Measurements from ENCODE around the gene TDG. TPM values are rescaled to one million over a fixed set of nuclear protein-coding genes. Genes with fewer than 3 reads are reported as not detected.

TDG gene
- total RNA-seq, 1 donor from 2014 or later, result 43.6 TPM

DNA sequence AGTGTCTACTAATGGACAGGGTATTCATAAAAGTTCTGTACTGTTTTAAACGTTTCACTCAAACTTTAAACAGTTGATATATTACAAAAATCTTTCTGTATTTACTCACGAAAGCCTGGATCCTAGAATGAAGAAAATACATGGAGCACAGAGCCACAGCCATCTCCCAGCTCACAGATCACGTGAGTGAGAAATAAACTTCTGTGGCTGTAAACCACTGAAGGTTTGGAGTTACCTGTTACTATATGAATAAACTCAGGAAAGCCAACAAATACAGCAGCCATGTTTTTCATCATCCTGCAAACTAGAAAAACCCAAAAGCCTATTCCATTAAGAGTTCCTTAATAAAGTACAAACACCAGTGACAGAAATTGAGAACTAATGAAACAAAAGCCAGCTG, 867 bp upstream of the TDG start:
- Mint-ChIP-seq H3K4me1 (ENCODE audit: unreplicated experiment) (peaks cover 25% of the 10 kb centered on the region), H3K4me3 (peak overlapping the region; percentile 99), H3K36me3 (peaks cover 17% of the 10 kb centered on the region), H3K27ac (peak overlapping the region; percentile 99), H3K9me3 (no peaks in the 10 kb centered on the region), H3K27me3 (no peaks in the 10 kb centered on the region)
- DNase-seq (ENCODE audit: extremely low spot score, unreplicated experiment), result no peak
- TF ChIP-seq, protein P1, sequence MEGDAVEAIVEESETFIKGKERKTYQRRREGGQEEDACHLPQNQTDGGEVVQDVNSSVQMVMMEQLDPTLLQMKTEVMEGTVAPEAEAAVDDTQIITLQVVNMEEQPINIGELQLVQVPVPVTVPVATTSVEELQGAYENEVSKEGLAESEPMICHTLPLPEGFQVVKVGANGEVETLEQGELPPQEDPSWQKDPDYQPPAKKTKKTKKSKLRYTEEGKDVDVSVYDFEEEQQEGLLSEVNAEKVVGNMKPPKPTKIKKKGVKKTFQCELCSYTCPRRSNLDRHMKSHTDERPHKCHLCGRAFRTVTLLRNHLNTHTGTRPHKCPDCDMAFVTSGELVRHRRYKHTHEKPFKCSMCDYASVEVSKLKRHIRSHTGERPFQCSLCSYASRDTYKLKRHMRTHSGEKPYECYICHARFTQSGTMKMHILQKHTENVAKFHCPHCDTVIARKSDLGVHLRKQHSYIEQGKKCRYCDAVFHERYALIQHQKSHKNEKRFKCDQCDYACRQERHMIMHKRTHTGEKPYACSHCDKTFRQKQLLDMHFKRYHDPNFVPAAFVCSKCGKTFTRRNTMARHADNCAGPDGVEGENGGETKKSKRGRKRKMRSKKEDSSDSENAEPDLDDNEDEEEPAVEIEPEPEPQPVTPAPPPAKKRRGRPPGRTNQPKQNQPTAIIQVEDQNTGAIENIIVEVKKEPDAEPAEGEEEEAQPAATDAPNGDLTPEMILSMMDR (conservative IDR thresholded peaks at IDR 0.05), result no peak

DNA sequence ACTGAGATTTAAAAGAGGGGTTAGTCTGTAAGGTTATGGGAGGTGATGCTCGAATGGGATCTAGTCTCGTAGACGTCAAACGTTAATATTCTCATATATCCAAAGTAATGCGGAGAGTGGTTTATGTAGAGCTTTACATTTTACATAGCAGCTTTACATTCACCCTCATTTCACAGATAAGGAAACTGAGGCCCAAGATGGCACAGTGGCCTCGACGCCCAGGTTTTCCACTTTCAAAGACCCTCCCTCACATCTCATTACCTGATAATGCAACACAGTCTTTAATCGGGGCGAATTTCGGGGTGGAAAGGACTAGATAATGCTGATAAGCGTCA, 450 bp upstream of the TDG start:
- no peaks in the 10 kb centered on the region for H3K9me3 Mint-ChIP-seq

DNA sequence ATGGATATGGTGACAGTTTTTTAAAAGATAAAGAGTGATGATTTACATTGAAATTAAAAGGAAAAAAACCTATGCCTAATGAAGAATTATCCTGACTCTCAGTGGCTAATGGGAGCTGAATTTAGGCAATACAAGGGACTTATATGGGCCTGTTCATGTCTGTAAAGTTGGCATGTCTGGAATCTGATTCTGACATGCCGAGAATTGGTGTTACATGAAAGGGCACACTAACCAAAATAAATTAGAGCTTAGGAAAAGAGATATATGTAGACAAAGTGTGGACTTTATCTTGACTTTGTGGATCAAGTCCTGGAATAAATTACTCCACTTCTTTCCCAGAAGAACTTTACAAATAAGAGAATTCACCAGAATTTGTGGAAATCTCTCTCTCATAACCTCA, 1.1 kb downstream of the TDG start:
- no peaks in the 10 kb centered on the region for H3K27me3 Mint-ChIP-seq
- DNase-seq (ENCODE audit: extremely low spot score, unreplicated experiment), result no peak
- TF ChIP-seq, protein P1 (conservative IDR thresholded peaks at IDR 0.05), result no peak
- peaks cover 25% of the 10 kb centered on the region for H3K4me1 Mint-ChIP-seq (ENCODE audit: unreplicated experiment)
- H3K4me3 Mint-ChIP-seq, result peak overlapping the region; percentile 99
- peak overlapping the region; percentile 99 for H3K27ac Mint-ChIP-seq
- H3K9me3 Mint-ChIP-seq, result no peaks in the 10 kb centered on the region
- peaks cover 21% of the 10 kb centered on the region for H3K36me3 Mint-ChIP-seq

More for the DNA sequence above, 450 bp upstream of the TDG start:
- no peaks in the 10 kb centered on the region for H3K27me3 Mint-ChIP-seq
- H3K4me3 Mint-ChIP-seq, result peak overlapping the region; percentile 99
- peaks cover 25% of the 10 kb centered on the region for H3K4me1 Mint-ChIP-seq (ENCODE audit: unreplicated experiment)
- no peak for DNase-seq (ENCODE audit: extremely low spot score, unreplicated experiment)
- H3K36me3 Mint-ChIP-seq, result peaks cover 18% of the 10 kb centered on the region
- TF ChIP-seq, protein P1 (conservative IDR thresholded peaks at IDR 0.05), result no peak
- H3K27ac Mint-ChIP-seq, result peak overlapping the region; percentile 99

DNA sequence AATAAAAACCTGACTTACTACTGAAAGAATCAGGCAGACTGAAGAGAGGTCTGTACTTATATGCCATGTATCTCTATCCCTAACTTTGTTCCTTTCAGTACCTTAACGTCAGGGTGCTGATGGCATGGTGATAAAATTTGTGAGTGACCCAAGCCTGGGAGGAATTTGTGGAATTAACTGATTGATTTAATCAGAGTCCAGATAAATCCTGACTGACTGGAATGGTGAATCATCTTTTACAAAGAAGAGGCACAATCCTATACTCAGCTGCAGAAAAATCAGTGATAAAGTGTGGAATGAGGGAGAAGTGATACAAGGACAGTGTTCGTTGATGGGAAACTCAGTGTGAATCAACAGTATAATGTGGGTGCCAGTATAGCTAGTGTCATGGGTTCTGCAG, 3.7 kb downstream of the TDG start:
- Mint-ChIP-seq H3K9me3 (no peaks in the 10 kb centered on the region), H3K36me3 (peaks cover 27% of the 10 kb centered on the region), H3K27me3 (no peaks in the 10 kb centered on the region), H3K4me1 (ENCODE audit: unreplicated experiment) (peaks cover 20% of the 10 kb centered on the region), H3K27ac (no peak overlapping the region), H3K4me3 (no peak overlapping the region)
- no peak for DNase-seq (ENCODE audit: extremely low spot score, unreplicated experiment)
- TF ChIP-seq, protein P1 (conservative IDR thresholded peaks at IDR 0.05), result no peak

DNA sequence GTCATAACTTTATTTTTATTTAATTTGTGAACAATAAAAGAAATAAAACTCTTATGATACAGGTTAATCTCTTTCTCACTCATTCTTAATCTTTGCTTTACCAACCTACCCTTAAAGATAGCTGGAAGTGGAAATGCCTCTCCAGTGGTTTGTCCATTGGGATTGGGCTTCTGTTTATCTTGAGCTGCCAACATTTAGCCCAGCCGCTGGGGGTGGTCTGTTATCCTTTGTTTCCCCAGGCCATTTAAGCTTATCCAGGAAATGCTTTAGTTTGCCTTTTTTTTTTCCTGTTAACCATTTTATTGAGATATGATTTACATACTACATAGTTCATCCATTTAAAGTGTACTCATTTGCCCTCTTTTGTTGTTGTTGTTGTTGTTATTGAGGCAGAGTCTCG, 8.2 kb downstream of the TDG start:
- TF ChIP-seq, protein P1 (conservative IDR thresholded peaks at IDR 0.05), result no peak
- DNase-seq (ENCODE audit: extremely low spot score, unreplicated experiment), result no peak
- Mint-ChIP-seq H3K27ac (peak overlapping the region; percentile 58), H3K36me3 (peaks cover 30% of the 10 kb centered on the region), H3K4me1 (ENCODE audit: unreplicated experiment) (peaks cover 5% of the 10 kb centered on the region), H3K27me3 (no peaks in the 10 kb centered on the region), H3K4me3 (no peak overlapping the region), H3K9me3 (no peaks in the 10 kb centered on the region)

DNA sequence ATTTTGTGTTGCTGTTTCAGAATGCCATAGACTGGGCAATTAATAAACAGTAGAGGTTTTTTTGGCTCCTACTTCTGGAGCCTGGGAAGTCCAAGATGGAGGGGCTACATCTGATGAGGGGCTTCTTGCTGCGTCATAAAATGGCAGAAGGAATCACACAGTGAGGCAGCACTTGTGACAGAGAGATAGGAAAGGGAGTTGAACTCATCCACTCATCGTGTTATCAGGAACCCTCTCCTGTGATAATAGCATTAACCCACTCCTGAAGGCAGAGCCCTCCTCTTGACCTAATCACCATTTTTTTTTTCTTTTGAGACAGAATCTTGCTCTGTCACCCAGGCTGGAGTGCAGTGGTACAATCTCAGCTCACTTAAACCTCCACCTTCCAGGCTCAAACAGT, 9.7 kb downstream of the TDG start:
- TF ChIP-seq, protein P1 (conservative IDR thresholded peaks at IDR 0.05), result no peak
- no peak overlapping the region for H3K27ac Mint-ChIP-seq
- no peaks in the 10 kb centered on the region for H3K9me3 Mint-ChIP-seq
- no peaks in the 10 kb centered on the region for H3K4me1 Mint-ChIP-seq (ENCODE audit: unreplicated experiment)
- no peak for DNase-seq (ENCODE audit: extremely low spot score, unreplicated experiment)
- H3K27me3 Mint-ChIP-seq, result no peaks in the 10 kb centered on the region
- H3K4me3 Mint-ChIP-seq, result no peak overlapping the region
- peaks cover 33% of the 10 kb centered on the region for H3K36me3 Mint-ChIP-seq

Data from type B pancreatic cell (in vitro differentiated cells).